Spleen (tissue), 13 donors: ENCODE data around the gene OR5K2. TPM values are rescaled to one million over a fixed set of nuclear protein-coding genes. Genes with fewer than 3 reads are reported as not detected.

Source experiments
- DNase-seq: peaks from one replicate; pipeline ENCODE4 v3.0.0-alpha.2; 2020
- H3K27ac ChIP-seq, 8 donors: fragments of 200-600 bp; sonication (generic) in 7 of 8; 1 replicate in 4 of 8; 2 replicates in 4 of 8; pipeline versions ENCODE4 v1.5.0 to v1.8.0; 2016 to 2021; ENCODE audit warnings: inconsistent platforms in 4 of 8, mild to moderate bottlenecking in 4 of 8, moderate library complexity in 1 of 8
- H3K27me3 ChIP-seq, 7 donors: fragments of 200-600 bp; sonication (generic) in 6 of 7; replicated peaks in 1 of 7; 1 replicate in 4 of 7; 2 replicates in 3 of 7; pipeline versions ENCODE4 v1.5.0 to v1.8.0; 2016 to 2021; ENCODE audit warnings: inconsistent platforms in 3 of 7, mild to moderate bottlenecking in 1 of 7
- H3K36me3 ChIP-seq, 6 donors: fragments of 200-600 bp; sonication (generic) in 5 of 6; 1 replicate in 4 of 6; 2 replicates in 2 of 6; pipeline versions ENCODE4 v1.5.0 to v1.8.0; 2016 to 2021; ENCODE audit warnings: inconsistent platforms in 2 of 6
- H3K4me1 ChIP-seq, 6 donors: fragments of 200-600 bp; sonication (generic) in 5 of 6; 1 replicate in 3 of 6; 2 replicates in 3 of 6; pipeline versions ENCODE4 v1.5.0 to v1.8.0; 2016 to 2021; ENCODE audit warnings: inconsistent platforms in 3 of 6
- H3K4me3 ChIP-seq, 8 donors: fragments of 200-600 bp; sonication (generic) in 7 of 8; 1 replicate in 4 of 8; 2 replicates in 4 of 8; pipeline versions ENCODE4 v1.5.0 to v1.8.0; 2016 to 2021; ENCODE audit warnings: inconsistent platforms in 4 of 8, mild to moderate bottlenecking in 4 of 8, moderate library complexity in 2 of 8
- H3K9me3 ChIP-seq, 8 donors: fragments of 200-600 bp; sonication (generic) in 7 of 8; 1 replicate in 4 of 8; 2 replicates in 4 of 8; pipeline versions ENCODE4 v1.5.0 to v1.8.0; 2016 to 2021; ENCODE audit warnings: inconsistent platforms in 4 of 8
- CTCF ChIP-seq, 11 experiments: fragments of 200-600 bp in 7 of 11; fragments of 450-650 bp in 4 of 11; sonication (generic) in 4 of 11; IDR thresholded peaks in 8 of 11; conservative IDR thresholded peaks in 3 of 11; 1 replicate in 7 of 11; 2 replicates in 4 of 11; pipeline versions ENCODE4 v1.4.0 to v1.8.0; 2016 to 2021; ENCODE audit warnings: antibody characterized with exemption in 11 of 11, inconsistent platforms in 4 of 11, mild to moderate bottlenecking in 1 of 11
- POLR2A ChIP-seq, 3 donors: fragments of 450-650 bp; IDR thresholded peaks; one replicate each; pipeline ENCODE4 v1.5.1; 2017; ENCODE audit warnings: antibody characterized with exemption in 3 of 3, mild to moderate bottlenecking in 1 of 3
- POLR2AphosphoS5 ChIP-seq, 3 donors: sonication (generic); formaldehyde crosslinking; IDR thresholded peaks; one replicate each; pipeline ENCODE4 v1.5.1; 2017; ENCODE audit warnings: antibody characterized with exemption in 3 of 3
- WGBS, 5 donors: extraction: QIAGEN DNeasy Blood & Tissue Kit in 3 of 5; methylation state at CpG; one replicate each; pipeline versions ENCODE4 v1.1.5 to v1.1.7; 2013 to 2018; 5-methylcytosine and 5-hydroxymethylcytosine counted together
- intact Hi-C: fragments of 100-400 bp; cut with DNase I; formaldehyde crosslinking; loops from one replicate; pipeline ENCODE4 v1.15.0; 2023; ENCODE audit warnings: low total_unique reads
- long read RNA-seq, 2 donors: transcript quantifications; one replicate each; lab custom pipeline, GENCODE V29; 2026
- polyA plus RNA-seq, 3 donors: library from polyadenylated mRNA; stranded (reverse); fragments of 200-250 nt; gene quantifications; one replicate each; pipeline ENCODE4 v1.2.1, GENCODE V29; 2013
- total RNA-seq, 7 donors: library from RNA; depleted of rRNA in 3 of 7; stranded (reverse); fragments of >200 nt in 3 of 7; fragmentation: NEBNext Ultra II Directional in 4 of 7; extraction: Animal tissue kit (Norgen Biotek cat#: 25700) in 4 of 7; gene quantifications; one replicate each; pipeline versions ENCODE4 v1.1.0 to v1.2.1, GENCODE V29; 2016 to 2021
- donor health status: healthy with polysubstance abuse.
- donor health status: DM: no; HTN: no; CAD: no; lungs with moderate emphysema.
- donor health status: DM: no; HTN: no; CAD: no.
- donor health status: Bipolar disorder and iron deficiency.
- donor health status: healthy.
- donor health status: DM: no; HTN: no; CAD: no.
- donor health status: DM: yes; HTN: yes; CAD: no.

Gene OR5K2
- not detected for total RNA-seq
- polyA plus RNA-seq: not detected
- long read RNA-seq, donor 1, partial matches to known transcripts: 0 of 1 reads
- long read RNA-seq, donor 1, other reads (novel, unspliced or antisense): 0 of 1 reads
- long read RNA-seq, donor 2: 0 reads

- Histone ChIP-seq H3K9me3 (no peaks in the 10 kb centered on the region), H3K27me3 (no peaks in the 10 kb centered on the region), H3K4me3 (no peak within 1 kb of the TSS), H3K4me1 (no peaks in the 10 kb centered on the region), H3K36me3 (no peaks in the 10 kb centered on the region), H3K27ac (no peak within 1 kb of the TSS)
- DNase-seq: no peak
- 76 to 88% (median 83%) methylated on average over 2 of the region's 2 CpGs for WGBS, 5 donors
- TF ChIP-seq CTCF (IDR thresholded peaks at IDR 0.05 in 8 of 11, conservative IDR thresholded peaks at IDR 0.05 in 3 of 11) (no peak), POLR2A (IDR thresholded peaks at IDR 0.05) (no peak), POLR2AphosphoS5 (IDR thresholded peaks at IDR 0.05) (no peak)
- intact Hi-C loops: no loop called here
Measured at GRCh38 chr3:98497381-98497780, at the start of gene OR5K2. Gene OR5K2 (plus strand): TSS chr3:98497681. CDS start chr3:98497681, 0 bp downstream.

GRCh38 chr3:98449606-98450193, 47.8 kb upstream of the OR5K2 start:
- 85 to 94% (median 91%) methylated on average over 7 of the region's 7 CpGs for WGBS, 5 donors
- Histone ChIP-seq H3K9me3 (peaks cover 0 to 6% (median 0%) of the 10 kb centered on the region in 8 donors), H3K27ac (no peak overlapping the region), H3K4me3 (no peak overlapping the region), H3K4me1 (no peaks in the 10 kb centered on the region), H3K27me3 (no peaks in the 10 kb centered on the region), H3K36me3 (no peaks in the 10 kb centered on the region)
- no peak for DNase-seq
- intact Hi-C loops: no loop called here
- no peak for TF ChIP-seq POLR2A (IDR thresholded peaks at IDR 0.05)
- no peak for TF ChIP-seq POLR2AphosphoS5 (IDR thresholded peaks at IDR 0.05)
- TF ChIP-seq CTCF (IDR thresholded peaks at IDR 0.05 in 8 of 11, conservative IDR thresholded peaks at IDR 0.05 in 3 of 11): no peak

- Histone ChIP-seq H3K4me3 (no peak overlapping the region), H3K4me1 (no peaks in the 10 kb centered on the region), H3K27me3 (no peaks in the 10 kb centered on the region), H3K36me3 (no peaks in the 10 kb centered on the region), H3K9me3 (peaks cover 0 to 6% (median 0%) of the 10 kb centered on the region in 8 donors), H3K27ac (no peak overlapping the region)
- intact Hi-C loops: no loop called here
- WGBS, 5 donors: 82 to 95% (median 87%) methylated on average over 4 of the region's 4 CpGs
- no peak for TF ChIP-seq POLR2A (IDR thresholded peaks at IDR 0.05)
- TF ChIP-seq CTCF (IDR thresholded peaks at IDR 0.05 in 8 of 11, conservative IDR thresholded peaks at IDR 0.05 in 3 of 11): no peak
- no peak for TF ChIP-seq POLR2AphosphoS5 (IDR thresholded peaks at IDR 0.05)
- no peak for DNase-seq
Measured at GRCh38 chr3:98450372-98450771, 47.1 kb upstream of the OR5K2 start.

DNA sequence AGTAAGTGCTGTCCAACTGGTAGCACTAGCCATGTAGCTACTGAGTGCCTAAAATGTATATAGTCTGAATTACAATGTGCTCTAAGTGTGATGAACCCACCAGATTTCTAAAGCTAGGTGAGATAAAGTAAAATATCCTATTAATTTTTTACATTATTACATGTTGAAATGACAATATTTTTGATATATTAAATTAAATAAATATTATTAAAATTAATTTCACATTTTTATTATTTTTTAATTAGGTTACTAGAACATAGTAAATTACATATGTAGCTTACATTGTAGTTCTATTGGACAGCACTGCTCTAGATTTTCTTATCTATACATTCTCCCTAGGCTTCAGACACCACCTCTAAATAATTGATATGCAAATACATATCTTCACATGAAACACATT, 43.7 kb upstream of the OR5K2 start:
- Histone ChIP-seq H3K27ac (no peak overlapping the region), H3K27me3 (no peaks in the 10 kb centered on the region), H3K9me3 (peaks cover 0 to 14% (median 6%) of the 10 kb centered on the region in 8 donors), H3K4me1 (no peaks in the 10 kb centered on the region), H3K4me3 (no peak overlapping the region), H3K36me3 (no peaks in the 10 kb centered on the region)
- DNase-seq: no peak
- intact Hi-C loops: no loop called here
- TF ChIP-seq CTCF (IDR thresholded peaks at IDR 0.05 in 8 of 11, conservative IDR thresholded peaks at IDR 0.05 in 3 of 11) (no peak), POLR2AphosphoS5 (IDR thresholded peaks at IDR 0.05) (no peak), POLR2A (IDR thresholded peaks at IDR 0.05) (no peak)
